GM18861 (cell line): Measurements from ENCODE around the gene SOCS6.
"Not testable (repeated sequence)": the region's sequence is repeated elsewhere in the genome, so short reads cannot be mapped to it uniquely, and the experiment has no call there.

Experiments
- ATAC-seq: cut with Tn5 transposase; IDR thresholded peaks from one replicate; pipeline ENCODE4 v1.9.1; 2021; ENCODE audit not compliant: unreplicated experiment

The SOCS6 gene

DNA sequence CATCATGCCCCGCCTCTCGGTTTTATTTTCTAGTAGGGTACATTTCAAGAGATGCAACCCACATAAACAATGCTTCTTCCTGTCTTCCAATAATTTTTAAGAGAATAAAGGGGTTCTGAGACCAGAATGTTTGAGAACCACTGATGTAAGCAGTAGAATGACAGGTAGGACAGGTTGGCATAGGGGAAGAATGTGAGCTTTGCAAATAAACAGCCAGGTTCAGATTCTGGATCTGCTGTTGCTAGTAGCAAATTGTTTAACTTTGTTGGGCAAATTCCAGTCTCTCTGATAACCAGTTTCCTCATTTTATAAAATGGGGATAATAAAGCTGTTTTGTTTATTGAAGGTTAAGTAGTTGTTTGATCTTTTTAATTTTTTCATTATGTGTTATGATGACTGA, 32.8 kb downstream of the SOCS6 start:
- no peak for ATAC-seq

DNA sequence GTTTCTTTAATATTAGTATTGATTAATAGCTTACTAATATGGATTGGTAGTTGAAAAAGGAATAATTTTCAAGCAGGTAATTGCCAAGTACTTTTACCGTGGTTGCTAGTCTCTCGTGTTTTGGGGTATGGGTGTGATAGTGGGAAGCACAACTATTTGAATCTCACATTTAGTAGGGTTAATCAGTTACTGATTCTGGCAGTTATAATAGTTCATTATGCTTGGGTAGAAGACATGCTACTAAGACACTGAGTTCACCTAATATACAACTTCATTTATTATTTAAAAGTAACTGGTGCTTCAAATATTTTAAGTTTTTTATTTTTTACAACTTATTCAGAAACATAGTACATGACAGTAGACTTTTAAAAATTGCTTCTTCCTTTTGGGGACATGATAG, 33.5 kb downstream of the SOCS6 start:
- no peak for ATAC-seq

DNA sequence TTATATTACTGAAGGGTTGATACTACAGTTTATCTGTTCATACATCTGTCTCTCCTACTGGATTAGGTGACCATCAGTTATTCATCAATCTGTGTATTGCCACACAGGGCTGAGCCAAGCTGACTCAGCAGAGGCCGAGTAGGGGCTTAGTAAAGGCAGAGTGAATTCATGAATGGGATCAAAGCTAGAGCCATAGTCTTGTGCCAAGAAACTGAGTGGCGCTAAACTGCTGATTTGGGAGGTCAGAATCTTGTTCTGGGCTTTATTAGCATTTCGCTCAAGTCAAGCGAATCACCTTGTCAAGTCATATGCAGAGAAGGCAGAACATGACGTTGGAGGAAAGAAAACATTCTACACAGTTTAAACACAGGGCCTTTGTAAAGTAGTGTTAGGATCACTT, 34.1 kb downstream of the SOCS6 start:
- ATAC-seq, result no peak

DNA sequence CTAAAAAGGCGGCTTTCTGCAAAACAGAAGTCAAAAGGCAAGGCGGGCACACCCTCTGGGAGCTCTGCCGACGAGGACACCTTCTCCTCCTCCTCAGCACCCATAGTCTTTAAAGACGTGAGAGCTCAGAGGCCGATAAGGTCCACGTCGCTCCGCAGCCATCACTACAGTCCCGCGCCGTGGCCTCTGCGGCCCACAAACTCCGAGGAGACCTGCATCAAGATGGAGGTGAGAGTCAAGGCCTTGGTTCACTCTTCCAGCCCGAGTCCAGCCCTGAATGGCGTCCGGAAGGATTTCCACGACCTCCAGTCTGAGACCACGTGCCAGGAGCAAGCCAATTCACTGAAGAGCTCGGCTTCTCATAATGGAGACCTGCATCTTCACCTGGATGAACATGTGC, 36.1 kb downstream of the SOCS6 start:
- no peak for ATAC-seq

DNA sequence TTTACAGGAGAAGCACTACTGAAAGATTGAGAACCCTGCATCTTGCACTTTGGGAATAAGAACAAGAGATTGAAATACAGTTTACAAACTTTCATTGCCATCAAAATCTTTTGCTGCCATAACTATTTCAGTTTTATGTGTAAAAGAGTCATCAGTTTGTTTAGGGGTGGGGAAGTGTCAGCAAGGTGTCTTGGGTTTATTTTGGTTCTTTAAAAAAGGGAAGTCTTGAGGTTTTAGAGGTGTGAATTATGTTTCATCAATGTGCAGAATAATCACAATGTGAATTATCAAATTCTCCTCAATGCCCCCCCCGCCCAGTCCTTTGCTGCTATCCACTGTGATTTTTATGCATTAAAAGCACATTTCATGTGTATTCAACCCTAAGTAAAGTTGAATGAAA, 37.4 kb downstream of the SOCS6 start:
- no peak for ATAC-seq

DNA sequence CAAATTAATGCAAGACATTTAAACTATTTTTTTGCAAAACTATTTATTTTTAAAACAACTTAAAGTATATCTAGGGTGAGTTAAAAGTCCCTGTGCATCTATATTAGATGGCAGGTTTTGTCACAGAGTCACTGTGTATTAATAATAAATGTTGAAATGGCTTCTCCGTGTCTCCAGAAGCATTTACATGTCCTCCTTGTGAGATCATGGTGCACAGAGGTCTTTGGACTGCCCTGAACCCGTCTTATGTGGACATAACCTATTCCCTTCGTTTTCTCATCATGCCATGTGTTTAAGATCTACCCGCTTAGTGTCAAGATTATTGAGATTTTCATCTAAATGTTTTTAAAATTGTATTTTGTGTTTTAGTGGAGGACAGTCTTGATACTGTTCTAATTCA, 39.3 kb downstream of the SOCS6 start:
- ATAC-seq, result no peak

DNA sequence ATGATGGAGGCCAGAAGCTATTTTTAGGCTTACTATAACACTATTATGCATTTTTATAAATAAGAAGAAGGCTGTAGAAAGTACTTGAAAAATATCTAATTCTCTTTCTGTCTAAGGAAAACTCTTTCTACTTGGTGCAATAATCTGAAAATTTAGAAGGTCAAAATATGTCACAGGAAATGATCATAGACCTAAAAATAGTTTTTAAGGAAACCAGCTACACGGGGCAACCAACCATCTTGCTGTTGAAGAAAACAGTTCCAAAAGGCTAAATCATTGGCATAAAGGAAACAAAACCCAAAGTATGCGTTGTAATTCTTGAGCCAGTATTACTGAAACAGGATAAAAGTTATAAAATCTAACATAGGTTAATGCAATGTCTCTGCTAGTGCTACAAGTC, 40.2 kb downstream of the SOCS6 start:
- ATAC-seq, result no peak

DNA sequence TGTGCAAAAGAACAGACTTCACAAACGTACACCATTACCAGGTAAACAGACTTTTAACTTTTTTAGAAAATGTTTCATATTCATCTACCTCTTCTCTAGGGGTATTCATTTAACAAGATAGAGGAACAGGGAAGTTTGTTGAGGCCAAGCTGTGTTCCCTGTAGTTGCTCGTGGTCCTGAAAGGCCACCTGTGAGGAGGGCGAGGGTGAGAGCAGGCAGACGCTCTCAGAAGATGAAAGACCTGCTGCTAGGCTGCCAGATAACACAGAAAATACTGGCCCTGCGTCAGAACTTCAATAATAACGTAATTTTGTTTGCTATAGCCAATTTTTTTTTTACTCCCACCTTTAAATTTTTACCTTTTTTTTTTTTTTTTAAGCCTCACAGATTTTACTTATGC, 42.0 kb downstream of the SOCS6 start:
- no peak for ATAC-seq

DNA sequence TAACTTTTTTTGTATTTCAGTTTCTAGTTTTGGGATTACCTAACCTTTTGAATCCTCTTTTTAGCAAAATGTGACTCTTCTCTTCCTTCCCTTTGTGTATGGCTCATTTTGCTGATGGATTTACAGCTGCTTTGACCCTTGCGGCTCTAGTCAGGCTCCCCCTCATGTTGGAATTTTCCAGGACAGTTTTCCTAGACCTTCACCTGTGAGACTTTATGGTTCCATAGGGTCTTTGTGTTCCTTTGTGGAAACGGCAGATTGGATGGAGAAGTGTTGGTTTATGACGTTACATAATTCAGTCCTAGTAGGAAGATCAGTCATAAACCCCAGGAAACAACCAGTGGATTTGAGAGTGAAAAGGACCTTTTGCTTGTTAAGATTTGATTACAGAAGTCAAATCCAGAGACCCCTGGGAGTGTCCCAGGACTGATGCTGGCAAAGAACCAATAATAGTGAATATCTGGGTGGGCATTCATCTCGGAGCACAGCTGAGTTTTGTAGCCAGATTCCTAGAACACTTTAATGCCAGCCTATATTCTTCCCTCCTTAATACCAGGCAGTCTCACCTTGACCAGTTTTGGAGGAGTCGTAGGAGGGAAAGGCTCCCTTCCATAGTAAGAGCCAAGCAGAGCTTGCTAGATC, 42.7 kb downstream of the SOCS6 start:
- no peak for ATAC-seq

DNA sequence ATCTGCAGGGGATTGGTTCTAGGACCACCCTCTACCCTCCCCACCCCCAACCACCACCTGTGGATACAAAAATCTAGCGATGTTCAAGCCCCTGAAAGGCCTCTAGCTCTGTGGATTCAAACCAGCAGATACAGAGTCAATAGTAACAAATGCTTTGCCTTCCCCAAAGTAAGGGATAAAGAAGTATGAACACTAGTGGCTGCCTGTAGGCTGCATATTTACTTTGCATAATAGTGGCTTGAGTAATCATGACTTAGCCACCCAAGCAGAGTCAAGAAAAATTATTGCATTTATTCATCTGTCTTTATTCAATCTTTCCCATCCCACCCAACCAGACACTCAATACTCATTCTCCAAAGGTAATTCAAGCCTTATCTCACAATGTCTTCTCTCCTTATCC, 43.8 kb downstream of the SOCS6 start:
- ATAC-seq, result no peak

DNA sequence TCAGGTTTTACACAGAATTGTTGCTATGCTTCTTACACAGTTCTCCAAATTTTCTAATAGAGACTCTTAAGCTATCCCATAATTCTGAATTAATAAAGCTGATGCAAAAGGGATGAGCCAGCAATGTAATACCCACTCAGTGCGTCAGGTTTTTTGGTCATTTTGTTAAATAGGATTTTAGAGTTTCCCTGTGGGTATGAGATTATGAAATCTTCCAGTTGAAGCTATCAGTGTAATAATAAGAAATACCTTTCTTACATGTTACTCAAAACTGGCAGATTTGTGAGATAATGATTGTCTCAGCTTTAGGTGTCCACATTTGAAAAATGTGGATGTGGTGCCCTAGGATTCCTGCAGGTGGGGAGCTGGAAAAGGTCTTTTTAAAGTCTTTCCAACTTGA, 44.5 kb downstream of the SOCS6 start:
- no peak for ATAC-seq

DNA sequence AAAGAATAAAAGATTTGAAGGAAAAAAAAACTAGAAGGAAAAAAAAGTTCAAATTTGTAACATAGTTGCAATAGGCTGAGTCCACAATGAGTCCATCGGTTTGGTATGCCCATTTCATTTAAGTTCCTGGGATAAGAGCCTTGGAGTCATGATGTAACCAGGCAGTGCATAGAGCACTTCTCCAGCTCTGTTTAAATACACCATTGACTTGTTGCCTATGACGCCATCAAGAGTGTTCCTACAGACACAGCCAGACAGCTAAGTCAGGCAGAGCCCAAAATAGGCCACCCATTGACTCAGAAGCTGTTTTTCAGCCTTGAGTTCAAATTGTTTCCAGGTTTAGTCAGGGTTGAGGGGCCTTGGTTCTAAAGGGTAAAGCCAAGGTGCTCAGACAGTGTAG, 44.9 kb downstream of the SOCS6 start:
- ATAC-seq, result no peak

DNA sequence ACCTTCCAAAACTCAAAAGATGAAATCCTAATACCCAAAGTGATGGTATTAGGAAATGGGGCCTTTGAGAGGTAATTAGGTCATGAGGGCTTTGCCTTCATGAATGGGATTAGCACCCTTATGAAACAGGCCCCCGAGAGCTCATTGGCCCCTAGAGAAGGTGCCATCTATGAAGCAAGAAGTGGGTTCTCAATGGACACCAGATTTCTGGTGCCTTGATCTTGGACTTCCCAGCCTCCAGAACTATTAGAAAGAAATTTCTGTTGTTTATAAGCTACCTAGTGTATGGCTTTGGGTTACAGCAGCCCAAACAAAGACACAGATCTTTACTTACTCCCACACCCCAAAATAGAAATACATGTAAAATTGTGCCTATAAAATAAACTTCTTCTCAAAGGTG, 45.4 kb downstream of the SOCS6 start:
- no peak for ATAC-seq

DNA sequence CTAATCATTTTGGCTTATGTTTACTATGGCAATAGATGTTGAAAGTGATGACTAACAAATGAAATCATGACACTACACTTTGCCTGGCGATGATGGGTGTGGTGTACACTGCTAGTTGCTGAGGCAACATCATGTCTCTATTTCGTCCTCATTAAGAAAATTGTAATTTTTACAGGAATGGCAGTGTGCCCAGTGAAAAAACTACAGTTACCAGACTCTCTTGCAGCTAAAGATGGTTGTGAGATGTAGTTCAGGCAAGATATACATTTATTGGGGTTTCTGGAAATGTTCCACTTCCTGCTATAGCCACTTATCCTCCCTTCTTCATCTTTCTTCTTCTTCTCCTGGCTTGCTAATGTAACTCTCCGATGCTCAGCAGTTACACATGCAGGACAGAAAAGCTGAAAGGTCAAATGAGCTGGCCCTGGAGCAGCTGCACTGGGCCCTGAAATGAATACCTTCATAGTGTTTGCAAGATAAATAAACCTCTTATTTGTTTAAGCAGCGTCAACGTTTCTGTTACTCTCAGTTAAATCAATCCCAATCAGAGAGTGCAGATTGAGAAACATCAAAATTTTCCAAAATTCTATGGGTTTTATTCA, 46.0 kb downstream of the SOCS6 start:
- ATAC-seq, result no peak

DNA sequence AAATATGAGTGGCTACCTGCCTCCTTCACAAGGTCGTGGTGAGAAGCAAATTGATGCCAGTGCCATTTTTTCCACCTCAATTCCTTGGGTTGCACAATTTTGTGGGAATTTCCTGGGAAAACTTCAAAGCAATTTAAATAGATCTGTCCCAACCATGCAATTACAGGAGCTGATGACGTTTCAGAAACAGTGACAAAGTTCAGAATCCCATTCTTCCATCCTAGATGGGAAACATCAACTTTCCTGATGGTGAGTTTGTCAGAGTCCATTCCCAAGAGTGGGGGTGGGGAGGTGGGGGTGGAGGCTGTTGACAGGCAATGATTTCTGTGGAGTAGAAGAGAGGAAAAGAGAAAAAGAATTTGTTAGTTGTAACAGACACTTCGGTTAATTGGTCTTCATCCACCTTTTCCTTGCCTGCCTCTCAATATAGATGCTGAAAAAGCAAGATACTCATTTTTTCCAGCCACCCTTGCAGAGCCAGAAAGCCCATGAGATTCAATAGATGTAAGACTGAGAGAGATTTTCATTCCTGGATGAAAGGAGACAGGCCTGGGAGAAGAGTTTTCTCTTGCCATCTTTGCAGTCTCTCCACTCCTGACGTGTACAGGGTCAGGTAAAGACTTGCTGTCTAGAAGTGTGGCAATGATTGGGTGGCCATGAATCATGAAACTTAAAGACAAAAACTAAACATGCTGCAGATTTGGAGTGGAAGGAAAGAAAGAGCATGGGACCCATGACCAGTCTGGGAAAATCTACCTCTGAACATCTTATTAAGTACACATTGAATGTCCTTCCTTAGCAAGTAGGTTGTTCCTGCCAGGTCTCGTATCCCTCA, 47.3 kb downstream of the SOCS6 start:
- ATAC-seq, result no peak

DNA sequence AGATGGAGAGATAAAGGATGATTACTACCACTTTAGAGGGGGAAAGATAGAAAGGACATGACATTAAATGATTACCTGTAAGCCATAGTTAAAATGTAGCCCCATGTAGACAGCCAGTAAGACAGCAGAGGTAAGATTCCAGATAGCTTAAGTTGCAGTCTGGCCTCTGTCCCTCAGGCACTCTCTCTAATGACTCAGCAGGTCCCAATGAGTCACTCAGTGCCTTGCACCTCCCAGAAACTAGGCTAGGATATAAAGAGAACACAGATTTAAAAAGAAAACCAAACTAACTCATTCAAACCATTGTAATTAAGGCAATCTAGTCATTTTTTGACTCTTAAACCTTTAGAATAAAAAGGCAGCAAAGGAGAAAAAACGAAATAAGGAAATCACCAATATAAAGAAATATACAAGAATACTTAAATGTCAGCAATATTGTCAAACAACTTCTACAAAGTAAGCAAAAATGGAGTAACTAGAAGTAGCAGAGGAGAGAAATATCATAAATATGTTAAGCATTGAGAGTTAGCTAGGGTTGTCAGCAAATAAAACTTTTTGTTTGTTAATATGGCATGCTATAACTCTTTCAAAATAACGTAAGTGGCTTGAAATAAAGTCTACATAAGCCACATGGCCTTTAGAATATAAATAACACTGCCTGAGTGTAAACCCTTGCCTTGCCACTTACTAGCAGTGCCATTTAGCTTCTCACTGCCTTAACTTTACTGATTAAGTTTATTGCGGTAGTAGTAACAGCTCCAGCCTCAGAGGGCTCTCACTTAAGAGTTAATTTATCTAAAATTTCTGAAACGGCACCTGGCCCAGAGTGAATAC, 48.5 kb downstream of the SOCS6 start:
- no peak for ATAC-seq

DNA sequence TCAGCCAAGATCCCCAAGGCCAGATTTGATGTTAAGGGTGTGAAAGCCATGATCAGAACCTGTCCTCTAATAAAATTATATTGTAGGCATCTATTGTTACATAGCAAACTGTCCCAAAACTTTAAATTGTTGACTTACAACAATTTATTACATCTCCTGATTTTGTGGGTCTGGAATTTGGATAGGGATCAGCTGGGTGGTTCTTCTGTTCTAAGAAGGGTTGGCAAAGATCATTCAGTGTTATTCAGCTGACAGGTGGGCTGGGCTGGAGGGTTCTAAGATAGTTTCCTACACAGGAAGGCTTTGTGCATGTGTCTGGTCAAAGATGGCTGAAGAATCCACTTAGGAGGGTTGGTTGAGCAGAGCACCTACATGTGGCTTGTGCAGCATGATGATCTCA, 50.0 kb downstream of the SOCS6 start:
- ATAC-seq, result no peak

DNA sequence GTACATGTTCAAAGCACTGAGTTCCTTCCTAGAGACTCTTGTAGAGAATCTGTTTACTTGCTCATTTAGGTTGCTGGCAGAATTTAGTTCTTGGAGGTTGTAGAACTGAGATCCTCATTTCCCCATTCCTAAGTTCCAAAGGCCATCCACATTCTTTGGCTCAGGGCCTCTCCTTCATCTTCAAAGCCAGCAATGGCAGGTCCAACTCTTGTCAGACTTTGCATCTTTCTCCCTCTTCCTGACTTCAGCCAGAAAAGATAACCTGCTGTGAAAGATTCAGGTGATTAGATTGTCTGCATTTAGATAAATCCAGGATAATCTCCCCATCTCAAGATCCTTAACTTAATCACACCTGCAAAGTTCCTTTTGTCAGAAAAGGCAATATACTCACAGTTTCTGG, 51.1 kb downstream of the SOCS6 start:
- no peak for ATAC-seq

DNA sequence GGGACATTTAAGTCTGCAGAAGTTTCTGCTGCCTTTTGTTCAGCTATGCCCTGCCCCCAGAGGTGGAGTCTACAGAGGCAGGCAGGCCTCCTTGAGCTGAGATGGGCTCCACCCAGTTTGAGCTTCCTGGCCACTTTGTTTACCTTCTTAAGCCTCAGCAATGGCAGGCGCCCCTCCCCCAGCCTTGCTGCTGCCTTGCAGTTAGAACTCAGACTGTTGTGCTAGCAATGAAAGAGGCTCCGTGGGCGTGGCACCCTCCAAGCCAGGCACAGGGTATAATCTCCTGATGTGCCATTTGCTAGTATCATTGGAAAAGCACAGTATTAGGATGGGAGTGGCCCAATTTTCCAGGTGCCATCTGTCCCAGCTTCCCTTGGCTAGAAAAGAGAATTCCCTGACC, 59.6 kb downstream of the SOCS6 start:
- ATAC-seq, result not testable (repeated sequence)

DNA sequence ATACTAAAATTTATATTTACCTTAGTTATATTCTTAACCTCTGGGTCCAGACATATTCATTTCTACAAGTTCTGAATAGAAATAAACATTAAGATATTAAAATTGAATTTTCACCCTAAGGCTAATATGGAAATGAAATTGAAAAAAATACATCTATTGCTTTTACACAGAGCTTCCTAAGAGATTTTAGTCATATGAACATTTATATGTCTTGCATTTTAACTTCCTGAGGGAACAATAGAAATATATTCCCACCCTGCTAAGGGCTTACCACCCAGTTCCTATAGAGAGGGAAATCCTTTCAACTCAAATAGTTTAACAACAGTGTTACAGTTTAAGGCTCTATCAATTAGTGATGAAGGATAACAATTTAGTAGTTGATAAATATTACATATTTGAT, 60.5 kb downstream of the SOCS6 start:
- ATAC-seq, result no peak

DNA sequence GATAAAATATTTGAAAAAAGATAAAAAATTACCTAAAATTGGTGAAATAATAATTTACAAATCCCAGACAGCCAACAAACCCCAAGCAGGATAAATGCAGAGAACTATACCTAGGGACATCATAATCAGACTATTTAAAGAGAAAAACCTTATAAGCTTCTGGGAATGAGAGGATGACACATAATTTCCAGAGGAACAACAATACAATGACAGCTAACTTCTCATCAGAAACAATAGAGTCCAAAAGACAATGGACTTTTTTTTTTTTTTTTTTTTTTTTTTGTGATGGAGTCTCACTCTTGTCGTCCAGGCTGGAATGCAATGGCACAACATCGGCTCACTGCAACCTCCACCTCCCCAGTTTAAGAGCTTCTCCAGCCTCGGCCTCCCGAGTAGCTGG, 65.2 kb downstream of the SOCS6 start:
- ATAC-seq, result no peak

DNA sequence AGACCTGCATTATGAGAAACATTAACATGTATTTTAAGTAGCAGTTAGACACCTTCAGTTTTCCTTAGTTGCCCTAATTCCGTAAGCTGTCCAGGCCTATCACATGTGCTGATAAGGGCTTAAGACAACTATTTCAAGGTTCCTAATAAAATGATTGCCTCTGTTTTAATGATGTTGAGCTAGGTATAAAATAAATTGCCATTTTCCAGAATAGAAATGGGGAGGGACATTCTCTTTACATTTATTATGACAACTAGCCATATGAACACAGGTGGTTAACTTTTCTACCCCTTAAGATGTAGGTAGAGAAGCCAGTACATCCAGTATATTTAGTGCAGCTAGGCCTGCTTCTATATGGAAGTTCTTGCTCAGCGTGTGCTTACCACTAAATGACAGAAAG, 65.9 kb downstream of the SOCS6 start:
- no peak for ATAC-seq
